Activated B cell treated with CpG ODN at 0.5 μM for 24 hours (primary cell): ENCODE results near the gene CCNY. TPM values are rescaled to one million over a fixed set of nuclear protein-coding genes. Genes with fewer than 3 reads are reported as not detected.

Source experiments
- ATAC-seq: fragments of 200-7000 bp; cut with Tn5 transposase; one replicate; pipeline ENCODE4 v1.10.0; 2021; ENCODE audit warnings: low read depth, mild to moderate bottlenecking, moderate library complexity
- CTCF ChIA-PET: fragments of 350-600 bp; sonication (Branson Sonifier 250); formaldehyde crosslinking; loops from one replicate; lab custom pipeline; 2021; ENCODE audit warnings: antibody characterized with exemption; lab: Charles Lee
- POLR2A ChIA-PET: fragments of 350-600 bp; sonication (Branson Sonifier 250); formaldehyde crosslinking; loops from one replicate; lab custom pipeline; 2021; ENCODE audit warnings: antibody characterized with exemption; lab: Charles Lee
- DNase-seq: peaks from one replicate; pipeline ENCODE4 v3.0.0; 2022
- H3K27ac Mint-ChIP-seq: one replicate; pipeline ENCODE4 v1.8.0; 2020; ENCODE audit warnings: mixed read lengths
- H3K27me3 Mint-ChIP-seq: one replicate; pipeline ENCODE4 v1.8.0; 2021; ENCODE audit warnings: mixed read lengths
- H3K36me3 Mint-ChIP-seq: one replicate; pipeline ENCODE4 v1.8.0; 2021; ENCODE audit warnings: low read depth, mixed read lengths
- H3K4me1 Mint-ChIP-seq: one replicate; pipeline ENCODE4 v1.8.0; 2021; ENCODE audit warnings: mixed read lengths
- H3K4me3 Mint-ChIP-seq: one replicate; pipeline ENCODE4 v1.8.0; 2020; ENCODE audit warnings: mild to moderate bottlenecking, mixed read lengths
- H3K9me3 Mint-ChIP-seq: one replicate; pipeline ENCODE4 v1.8.0; 2020; ENCODE audit warnings: mixed read lengths
- intact Hi-C: fragments of 100-400 bp; cut with micrococcal nuclease; formaldehyde crosslinking; loops from one replicate; pipeline ENCODE4 v1.15.1; 2024
- total RNA-seq: library from RNA; stranded (reverse); gene quantifications from 2 replicates; pipeline ENCODE4 v1.2.3, GENCODE V29; 2022
- TF ChIP-seq, protein P1 (sequence below): fragments of 200-600 bp; IDR thresholded peaks from one replicate; pipeline ENCODE4 v1.8.0; 2022; ENCODE audit warnings: antibody characterized with exemption, mild to moderate bottlenecking

CCNY gene
- total RNA-seq, 1 donor from 2014 or later: 69.2 TPM

DNA sequence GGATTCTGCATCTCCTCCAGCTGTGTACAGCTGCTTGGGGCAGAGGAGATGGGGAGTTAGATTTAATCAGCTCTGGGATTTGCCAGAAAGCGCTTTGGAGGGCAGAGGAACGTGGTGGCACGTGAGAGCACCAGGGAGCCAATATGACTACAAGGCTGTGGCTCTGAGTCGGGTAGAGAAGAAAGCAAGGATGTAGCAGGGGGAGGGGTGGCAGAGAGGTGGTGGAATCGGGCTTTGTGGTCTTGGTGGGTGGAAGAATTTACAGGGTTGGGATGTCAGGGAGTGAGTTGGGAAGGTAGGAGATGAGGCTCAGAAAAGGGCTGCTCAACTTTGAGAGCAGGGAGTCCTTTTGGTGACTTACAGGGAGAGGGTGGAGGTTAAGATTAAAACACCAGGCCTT is 113.6 kb downstream of the CCNY start:
- ATAC-seq (no peak), DNase-seq (no peak)
- H3K27me3 Mint-ChIP-seq: no peaks in the 10 kb centered on the region
- intact Hi-C loops: loop anchor here (5.0 kb wide), 3 partner anchors 73 to 113 kb away; partner anchors contain the start of gene CCNY
- peaks cover 81% of the 10 kb centered on the region for H3K4me1 Mint-ChIP-seq
- TF ChIP-seq, protein P1, sequence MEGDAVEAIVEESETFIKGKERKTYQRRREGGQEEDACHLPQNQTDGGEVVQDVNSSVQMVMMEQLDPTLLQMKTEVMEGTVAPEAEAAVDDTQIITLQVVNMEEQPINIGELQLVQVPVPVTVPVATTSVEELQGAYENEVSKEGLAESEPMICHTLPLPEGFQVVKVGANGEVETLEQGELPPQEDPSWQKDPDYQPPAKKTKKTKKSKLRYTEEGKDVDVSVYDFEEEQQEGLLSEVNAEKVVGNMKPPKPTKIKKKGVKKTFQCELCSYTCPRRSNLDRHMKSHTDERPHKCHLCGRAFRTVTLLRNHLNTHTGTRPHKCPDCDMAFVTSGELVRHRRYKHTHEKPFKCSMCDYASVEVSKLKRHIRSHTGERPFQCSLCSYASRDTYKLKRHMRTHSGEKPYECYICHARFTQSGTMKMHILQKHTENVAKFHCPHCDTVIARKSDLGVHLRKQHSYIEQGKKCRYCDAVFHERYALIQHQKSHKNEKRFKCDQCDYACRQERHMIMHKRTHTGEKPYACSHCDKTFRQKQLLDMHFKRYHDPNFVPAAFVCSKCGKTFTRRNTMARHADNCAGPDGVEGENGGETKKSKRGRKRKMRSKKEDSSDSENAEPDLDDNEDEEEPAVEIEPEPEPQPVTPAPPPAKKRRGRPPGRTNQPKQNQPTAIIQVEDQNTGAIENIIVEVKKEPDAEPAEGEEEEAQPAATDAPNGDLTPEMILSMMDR: no peak
- ChIA-PET CTCF (no interaction called here), POLR2A (interaction anchor here (1.0 kb wide), 1 partner anchor 46 kb away, joined by 4 read pairs; no protein-coding TSS in a partner anchor)
- H3K36me3 Mint-ChIP-seq: peaks cover 11% of the 10 kb centered on the region
- H3K9me3 Mint-ChIP-seq: peaks cover 8% of the 10 kb centered on the region
- no peak overlapping the region for H3K4me3 Mint-ChIP-seq
- peak overlapping the region; percentile 70 for H3K27ac Mint-ChIP-seq

DNA sequence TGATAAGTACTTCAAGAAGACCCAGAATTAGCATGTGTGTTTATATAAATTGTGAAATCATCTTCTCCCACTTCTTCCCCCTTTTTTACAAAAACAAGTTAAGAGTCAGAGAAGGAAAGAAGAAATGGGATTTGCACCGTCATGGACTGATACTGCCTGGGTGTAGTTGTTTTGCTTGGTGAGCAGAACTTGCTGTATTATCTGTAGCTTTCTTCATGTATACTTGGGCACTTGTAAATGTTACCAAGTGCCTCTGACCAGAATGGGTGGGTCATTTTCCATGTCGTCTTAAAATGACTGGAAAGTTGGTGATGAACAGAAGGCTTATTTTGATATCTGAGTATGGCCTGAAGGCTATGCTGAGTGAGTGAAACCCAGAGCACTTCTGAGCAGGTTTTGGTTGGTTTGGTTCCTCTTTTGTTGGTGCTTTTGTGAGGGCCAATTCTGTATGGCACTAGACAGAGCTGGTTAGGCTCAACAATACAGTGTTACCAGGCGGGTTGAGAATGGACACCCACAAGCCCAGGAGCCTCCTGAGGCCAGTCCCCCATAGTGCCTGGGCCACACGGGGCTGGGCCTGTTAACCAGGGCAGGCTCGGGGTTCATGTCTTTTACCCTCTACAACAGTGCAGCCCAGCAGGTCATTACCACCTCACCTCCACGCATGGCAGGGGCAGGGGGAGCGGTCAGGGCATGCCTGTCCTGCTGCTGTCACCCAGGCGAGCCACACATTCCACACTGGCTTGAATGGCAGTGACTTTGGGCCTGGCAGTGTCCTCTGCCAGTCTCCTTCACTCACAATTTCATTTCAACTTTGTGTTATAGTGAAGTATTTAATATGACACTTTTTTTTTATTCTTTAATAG is 115.1 kb downstream of the CCNY start:
- Mint-ChIP-seq H3K36me3 (peaks cover 3% of the 10 kb centered on the region), H3K9me3 (peaks cover 2% of the 10 kb centered on the region), H3K4me1 (peaks cover 80% of the 10 kb centered on the region), H3K27ac (peak overlapping the region; percentile 73), H3K4me3 (peak overlapping the region; percentile 1), H3K27me3 (no peaks in the 10 kb centered on the region)
- ATAC-seq (peak; percentile 94), DNase-seq (no peak)
- intact Hi-C loops: loop anchor here (1.0 to 5.0 kb wide), 4 partner anchors 44 to 114 kb away; partner anchors contain the start of gene CCNY
- TF ChIP-seq, protein P1: no peak
- CTCF ChIA-PET: no interaction called here
- POLR2A ChIA-PET: interaction anchor here (1.2 kb wide), 1 partner anchor 72 kb away, joined by 3 read pairs; no protein-coding TSS in a partner anchor

DNA sequence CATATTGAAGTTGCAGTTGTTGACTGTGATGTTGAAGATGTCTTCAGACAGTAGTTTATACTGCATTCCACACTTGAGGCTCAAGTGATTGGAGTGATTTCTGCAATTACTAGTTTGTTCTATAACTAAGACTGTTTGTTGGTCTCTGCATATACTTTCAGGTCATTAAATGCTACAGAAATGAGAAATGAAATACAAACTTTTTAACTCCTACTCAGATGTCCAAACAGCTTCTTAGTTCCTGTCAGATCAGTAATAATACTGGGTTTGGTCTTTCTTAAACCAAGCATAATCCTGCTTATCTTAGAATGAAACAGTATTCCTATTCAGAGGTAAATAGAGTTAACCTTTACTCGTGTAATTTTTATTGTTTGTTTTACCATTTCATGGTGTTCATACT is 115.9 kb downstream of the CCNY start:
- intact Hi-C loops: loop anchor here (5.0 kb wide), 3 partner anchors 75 to 115 kb away; partner anchors contain the start of gene CCNY
- Mint-ChIP-seq H3K4me3 (no peak overlapping the region), H3K36me3 (no peaks in the 10 kb centered on the region), H3K4me1 (peaks cover 80% of the 10 kb centered on the region), H3K9me3 (no peaks in the 10 kb centered on the region), H3K27ac (peak overlapping the region; percentile 73), H3K27me3 (no peaks in the 10 kb centered on the region)
- ATAC-seq (no peak), DNase-seq (no peak)
- POLR2A ChIA-PET: no interaction called here
- CTCF ChIA-PET: no interaction called here
- TF ChIP-seq, protein P1: no peak

DNA sequence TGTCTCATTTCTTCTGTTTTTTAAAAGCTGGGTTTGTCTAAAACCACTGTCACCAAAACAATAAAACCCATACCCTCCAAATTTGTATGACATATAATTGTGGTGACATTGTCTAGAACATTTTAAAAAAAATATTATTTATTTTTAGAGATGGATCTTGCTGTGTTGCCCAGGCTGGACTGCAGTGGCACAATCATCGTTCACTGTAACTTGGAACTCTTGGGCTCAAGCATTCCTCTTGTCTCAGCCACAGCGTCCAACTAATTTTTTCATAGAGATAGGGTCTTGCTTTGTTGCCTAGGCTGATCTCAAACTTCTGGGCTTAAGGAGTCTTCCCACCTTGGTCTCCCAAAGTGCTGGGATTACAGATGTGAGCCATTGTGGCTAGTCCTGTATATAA is 116.5 kb downstream of the CCNY start:
- no peak overlapping the region for H3K4me3 Mint-ChIP-seq
- TF ChIP-seq, protein P1: no peak
- H3K9me3 Mint-ChIP-seq: no peaks in the 10 kb centered on the region
- no peaks in the 10 kb centered on the region for H3K36me3 Mint-ChIP-seq
- intact Hi-C loops: loop anchor here (5.0 kb wide), 3 partner anchors 76 to 116 kb away; partner anchors contain the start of gene CCNY
- ATAC-seq (no peak), DNase-seq (no peak)
- no peaks in the 10 kb centered on the region for H3K27me3 Mint-ChIP-seq
- CTCF ChIA-PET: no interaction called here
- peaks cover 79% of the 10 kb centered on the region for H3K4me1 Mint-ChIP-seq
- H3K27ac Mint-ChIP-seq: no peak overlapping the region
- POLR2A ChIA-PET: no interaction called here

DNA sequence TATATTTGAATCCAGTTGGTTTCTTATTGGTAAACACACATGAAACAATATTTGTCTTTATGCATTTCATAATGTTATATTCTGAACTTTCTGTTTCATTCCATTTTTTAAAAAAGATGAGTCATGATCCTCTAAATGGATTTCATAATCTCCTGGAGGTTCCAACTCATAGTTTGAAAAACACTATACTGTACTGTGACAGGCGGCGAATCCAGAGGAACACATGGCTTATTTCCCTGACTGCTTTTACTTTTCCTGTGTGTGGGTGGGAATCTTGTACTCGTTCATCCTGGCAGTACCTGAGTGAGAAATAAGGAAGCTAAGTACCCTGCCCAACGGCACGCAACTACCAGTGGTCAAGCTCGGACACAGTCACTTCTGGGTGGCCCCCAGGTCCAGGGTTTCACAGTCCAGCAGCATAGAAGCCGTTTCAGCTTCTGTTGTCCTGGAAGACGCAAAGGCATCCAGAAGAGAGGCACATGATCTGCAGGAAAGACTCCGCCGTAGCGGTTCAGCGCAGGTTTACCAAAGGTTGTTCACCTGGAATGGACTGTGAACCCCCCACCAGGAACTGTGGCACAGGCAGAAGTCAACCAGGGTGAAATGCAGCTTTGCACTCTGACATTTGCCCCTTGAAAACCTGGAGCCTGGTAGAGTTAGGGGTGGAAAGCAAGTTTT is 117.7 kb downstream of the CCNY start:
- DNase-seq: no peak
- intact Hi-C loops: loop anchor here (5.0 kb wide), 3 partner anchors 77 to 117 kb away; partner anchors contain the start of gene CCNY
- Mint-ChIP-seq H3K27me3 (no peaks in the 10 kb centered on the region), H3K27ac (no peak overlapping the region), H3K9me3 (no peaks in the 10 kb centered on the region), H3K4me3 (no peak overlapping the region), H3K4me1 (peaks cover 76% of the 10 kb centered on the region), H3K36me3 (no peaks in the 10 kb centered on the region)
- ChIA-PET CTCF (no interaction called here), POLR2A (no interaction called here)
- ATAC-seq: no peak
- TF ChIP-seq, protein P1: no peak
